K562 (cell line): ENCODE data around the gene BSPRY. TPM values are rescaled to one million over a fixed set of nuclear protein-coding genes. Genes with fewer than 3 reads are reported as not detected.
A peak's percentile ranks its signal among the peaks of the same experiment; 100 is the strongest.

Experiments used
- ATAC-seq: fragments of 200-7000 bp; cut with Tn5 transposase; 3 replicates; pipeline ENCODE4 v1.9.1; 2020; ENCODE audit warnings: moderate library complexity
- BruUV-seq: library from RNA; stranded (reverse); fragments of 400-500 nt; replicated peaks from 2 replicates; lab custom pipeline; 2021; lab: Mats Ljungman, UMichigan
- CTCF ChIA-PET: fragments of 300-600 bp; formaldehyde crosslinking; extraction: SDS; loops from one replicate; lab custom pipeline; 2021; ENCODE audit warnings: low intra/inter-chr PET ratio; lab: Yijun Ruan, JAX
- POLR2A ChIA-PET: fragments of 300-600, 350-650 bp; sonication (Branson Sonifier 250); formaldehyde crosslinking; extraction: SDS; loops from one replicate; lab custom pipeline; 2021; ENCODE audit warnings: antibody characterized with exemption, inconsistent platforms; lab: Yijun Ruan, JAX
- DNase-seq, 4 experiments: peaks; one replicate each; pipeline versions ENCODE4 v3.0.0 to v3.0.0-alpha.2; 2011 to 2018; ENCODE audit warnings: low spot score in 3 of 4, mixed read lengths in 3 of 4; ENCODE audit errors: extremely low read depth in 1 of 4
- FAIRE-seq: peaks from 2 replicates; lab custom pipeline; 2011; peaks lifted over from hg19 to GRCh38; lab: Jason Lieb, UNC
- H2AFZ ChIP-seq: 2 replicates; pipeline ENCODE4 v1.6.0; 2011; ENCODE audit warnings: low read depth, low read length, control low read depth, inconsistent platforms
- H3K27ac ChIP-seq: fragments of 200-600 bp; 3 replicates; pipeline ENCODE4 v1.8.0; 2011; ENCODE audit warnings: low read depth, mild to moderate bottlenecking, control low read depth, inconsistent platforms, low read length, moderate library complexity, mixed read lengths; ENCODE audit errors: extremely low read depth
- H3K27me3 ChIP-seq, 2 experiments: fragments of 300-600 bp in 1 of 2; 2 replicates in 1 of 2; 3 replicates in 1 of 2; pipeline versions ENCODE4 v1.6.0 to v1.8.0; 2011; ENCODE audit warnings: inconsistent platforms in 2 of 2, low read length in 2 of 2, mild to moderate bottlenecking in 1 of 2, mixed read lengths in 1 of 2, moderate library complexity in 1 of 2; ENCODE audit not compliant: control insufficient read depth in 2 of 2, insufficient read depth in 2 of 2
- H3K36me3 ChIP-seq: fragments of 300-600 bp; 3 replicates; pipeline ENCODE4 v1.8.0; 2011; ENCODE audit warnings: mild to moderate bottlenecking, low read length, inconsistent platforms; ENCODE audit not compliant: control insufficient read depth, insufficient read depth
- H3K4me1 ChIP-seq, 2 experiments: fragments of 200-600 bp in 1 of 2; replicated peaks in 1 of 2; 2 replicates in 1 of 2; 3 replicates in 1 of 2; pipeline versions ENCODE4 v1.5.1 to v1.8.0; 2011; ENCODE audit warnings: inconsistent platforms in 2 of 2, low read length in 2 of 2, mild to moderate bottlenecking in 1 of 2, mixed read lengths in 1 of 2, moderate library complexity in 1 of 2; ENCODE audit not compliant: control insufficient read depth in 2 of 2, insufficient read depth in 2 of 2
- H3K4me2 ChIP-seq: 2 replicates; pipeline ENCODE4 v1.6.1; 2011; ENCODE audit warnings: low read length, control low read depth, inconsistent platforms, mixed read lengths; ENCODE audit not compliant: insufficient read depth
- H3K4me3 ChIP-seq: fragments of 200-600 bp; sonication (generic), shearing (Covaris generic); 2 replicates; pipeline ENCODE4 v1.5.1; 2016; ENCODE audit warnings: control low read depth, inconsistent platforms
- H3K79me2 ChIP-seq: fragments of 200-600 bp; 3 replicates; pipeline ENCODE4 v1.8.0; 2011; ENCODE audit warnings: low read length, inconsistent platforms; ENCODE audit not compliant: control insufficient read depth, insufficient read depth
- H3K9ac ChIP-seq, 2 experiments: 2 replicates each; pipeline versions ENCODE4 v1.6.0 to v1.6.1; 2011; ENCODE audit warnings: low read depth in 2 of 2, low read length in 2 of 2, control low read depth in 1 of 2, inconsistent platforms in 1 of 2, mild to moderate bottlenecking in 1 of 2, mixed read lengths in 1 of 2; ENCODE audit not compliant: insufficient read depth in 1 of 2
- H3K9me1 ChIP-seq: one replicate; pipeline ENCODE4 v1.6.0; 2011; ENCODE audit warnings: inconsistent platforms, mild to moderate bottlenecking, low read length, moderate library complexity; ENCODE audit not compliant: control insufficient read depth, insufficient read depth
- H3K9me3 ChIP-seq: replicated peaks from 2 replicates; pipeline ENCODE4 v1.5.1; 2011; ENCODE audit warnings: low read depth, low read length, inconsistent platforms; ENCODE audit not compliant: control insufficient read depth, insufficient read depth
- H4K20me1 ChIP-seq: replicated peaks from 2 replicates; pipeline ENCODE4 v1.6.1; 2011; ENCODE audit warnings: low read length, inconsistent platforms, mixed read lengths; ENCODE audit not compliant: control insufficient read depth, insufficient read depth
- EP400 ChIP-seq: fragments of 450-650 bp; IDR thresholded peaks from 2 replicates; pipeline ENCODE4 v1.6.1; 2017; ENCODE audit warnings: antibody characterized with exemption, mild to moderate bottlenecking, moderate library complexity
- HDAC8 ChIP-seq: fragments of 450-650 bp; IDR thresholded peaks from 2 replicates; pipeline ENCODE4 v1.6.1; 2016; ENCODE audit warnings: mild to moderate bottlenecking, missing genetic modification characterization, moderate library complexity, missing compliant biosample characterization
- L3MBTL2 ChIP-seq: fragments of 450-650 bp; IDR thresholded peaks from 2 replicates; pipeline ENCODE4 v1.6.1; 2016; ENCODE audit warnings: mild to moderate bottlenecking, moderate library complexity
- MAZ ChIP-seq, 2 experiments: fragments of 450-650 bp in 1 of 2; sonication (generic) in 1 of 2; formaldehyde crosslinking; IDR thresholded peaks in 1 of 2; conservative IDR thresholded peaks in 1 of 2; 2 replicates each; pipeline versions ENCODE4 v1.4.0 to v1.5.0; 2020; ENCODE audit warnings: mild to moderate bottlenecking in 1 of 2, missing genetic modification reagents in 1 of 2
- MTF1 ChIP-seq: fragments of 250-450 bp; sonication (Bioruptor Pico); IDR thresholded peaks from 2 replicates; pipeline ENCODE4 v1.9.0; 2021; ENCODE audit warnings: moderate library complexity, mild to moderate bottlenecking, inconsistent platforms, borderline replicate concordance
- NONO ChIP-seq, 2 experiments: fragments of 200-400 bp in 1 of 2; fragments of 450-650 bp in 1 of 2; formaldehyde crosslinking in 1 of 2; IDR thresholded peaks; 2 replicates each; pipeline ENCODE4 v1.6.1; 2017; ENCODE audit warnings: low read depth in 2 of 2, mild to moderate bottlenecking in 2 of 2, moderate library complexity in 2 of 2, low read length in 1 of 2
- PHTF2 ChIP-seq: fragments of 250-450 bp; sonication (Bioruptor Pico); IDR thresholded peaks from 2 replicates; pipeline ENCODE4 v1.5.0; 2021; ENCODE audit warnings: mild to moderate bottlenecking
- POU5F1 ChIP-seq: fragments of 150-350 bp; IDR thresholded peaks from 2 replicates; pipeline ENCODE4 v1.6.1; 2014; ENCODE audit warnings: borderline replicate concordance, low read length, low read depth, mild to moderate bottlenecking; ENCODE audit not compliant: partially characterized antibody
- SAFB2 ChIP-seq: fragments of 200-400 bp; formaldehyde crosslinking; IDR thresholded peaks from 2 replicates; pipeline ENCODE4 v1.6.1; 2018; ENCODE audit warnings: borderline replicate concordance, low read length, low read depth, moderate library complexity; ENCODE audit not compliant: severe bottlenecking
- SETDB1 ChIP-seq: IDR thresholded peaks from one replicate; pipeline ENCODE4 v1.6.1; 2012; ENCODE audit warnings: low read length, control low read depth, inconsistent platforms
- SIN3A ChIP-seq, 2 experiments: fragments of 150-350 bp in 1 of 2; IDR thresholded peaks; 2 replicates each; pipeline ENCODE4 v1.6.1; 2011 to 2016; ENCODE audit warnings: borderline replicate concordance in 2 of 2, low read depth in 2 of 2, low read length in 2 of 2, mild to moderate bottlenecking in 2 of 2, moderate library complexity in 2 of 2; ENCODE audit not compliant: control insufficient read depth in 1 of 2
- SMAD2 ChIP-seq: fragments of 150-350 bp; IDR thresholded peaks from 2 replicates; pipeline ENCODE4 v1.6.1; 2014; ENCODE audit warnings: low read depth, mild to moderate bottlenecking, low read length
- XRCC3 ChIP-seq: fragments of 450-650 bp; IDR thresholded peaks from 2 replicates; pipeline ENCODE4 v1.6.1; 2017; ENCODE audit warnings: mild to moderate bottlenecking, moderate library complexity
- ZBTB2 ChIP-seq: fragments of 450-650 bp; IDR thresholded peaks from 2 replicates; pipeline ENCODE4 v1.6.1; 2016; ENCODE audit warnings: antibody characterized with exemption
- ZNF143 ChIP-seq: sonication (generic); formaldehyde crosslinking; IDR thresholded peaks from 2 replicates; pipeline ENCODE4 v1.9.0; 2022; ENCODE audit warnings: mild to moderate bottlenecking, missing genetic modification reagents
- ZNF436 ChIP-seq: fragments of 250-450, 450-650 bp; sonication (Bioruptor Pico); formaldehyde crosslinking; IDR thresholded peaks from 2 replicates; pipeline ENCODE4 v1.7.0; 2020; ENCODE audit warnings: mild to moderate bottlenecking
- WGBS: fragments of 100-300 bp; shearing (Covaris generic); methylation state at CpG from one replicate; pipeline ENCODE4 v1.1.6; 2016; ENCODE audit warnings: low coverage, mixed read lengths; ENCODE audit not compliant: insufficient coverage; ENCODE audit errors: missing lambda C conversion rate; 5-methylcytosine and 5-hydroxymethylcytosine counted together
- in situ Hi-C: fragments of 300-500 bp; cut with MboI; formaldehyde crosslinking; loops from 4 replicates; pipeline ENCODE4 v1.15.0; 2018; ENCODE audit warnings: inconsistent platforms, mixed read lengths
- intact Hi-C: fragments of 100-400 bp; cut with micrococcal nuclease; formaldehyde crosslinking; loops from 2 replicates; pipeline ENCODE4 v1.14.2; 2022
- polyA plus RNA-seq, 8 experiments: library from polyadenylated mRNA; depleted of rRNA in 4 of 8; stranded (reverse) in 5 of 8; unstranded in 3 of 8; fragments of >200 nt; fragmentation: Nextera tagmentation in 2 of 8; fragmentation: Illumina TruSeq in 1 of 8; extraction: Ambion mirVana in 2 of 8; extraction: Trizol in 1 of 8; gene quantifications; 2 replicates each; pipeline versions ENCODE4 v1.2.1 to v1.2.3, GENCODE V29; 2011 to 2014; ENCODE audit warnings: inconsistent platforms in 1 of 8, missing spikeins in 1 of 8
- total RNA-seq, 7 experiments: library from RNA; depleted of rRNA in 6 of 7; stranded (reverse); fragments of >200 nt in 6 of 7; fragmentation: Illumina TruSeq in 2 of 7; extraction: Trizol in 2 of 7; gene quantifications; 2 replicates each; pipeline versions ENCODE4 v1.2.1 to v1.2.3, GENCODE V29; 2011 to 2021; ENCODE audit warnings: low replicate concordance in 1 of 7
- TF ChIP-seq, protein P1 (sequence below): fragments of 450-650 bp; IDR thresholded peaks from 2 replicates; pipeline ENCODE4 v1.6.1; 2016; ENCODE audit warnings: mild to moderate bottlenecking

Gene BSPRY
- total and polyA plus RNA-seq, 9 of the 15 experiments (the other 6 are each of a cell fraction or from before 2014, with no cell fraction given): 0.07 to 0.67 (median 0.18) TPM

GRCh38 chr9:113376634-113377567, 27.6 kb downstream of the BSPRY start, which contains the start of gene HDHD3:
TSS of gene HDHD3 (minus strand) at chr9:113376986. CDS start at chr9:113374354, 2,632 bp downstream.
- POLR2A ChIA-PET: interaction anchor here (0.7 kb wide), 1 partner anchor 14 kb away, joined by 3 read pairs; no protein-coding TSS in a partner anchor
- intact Hi-C loops: loop anchor here (2.0 kb wide), 1 partner anchor 68 kb away; no protein-coding TSS in a partner anchor
- DNase-seq: peak; percentile 88 to 96 (median 94)
- H4K20me1 ChIP-seq: no peaks in the 10 kb centered on the region; the same call in none of the 2 replicates
- peaks cover 8% of the 10 kb centered on the region; the same call in 2 of the 3 replicates for H3K79me2 ChIP-seq
- peak within 1 kb of the TSS; percentile 87 for H3K4me3 ChIP-seq
- peak within 1 kb of the TSS; percentile 84 to 97 for H3K9ac ChIP-seq
- peak within 1 kb of the TSS; percentile 83 for H3K4me2 ChIP-seq
- peaks cover 3% of the 10 kb centered on the region for H3K9me1 ChIP-seq
- H3K4me1 ChIP-seq: peaks cover 25 to 26% of the 10 kb centered on the region in 2 experiments; a peak in 4 of 5 replicates
- peak within 1 kb of the TSS; percentile 97 for H2AFZ ChIP-seq
- peaks cover 28% of the 10 kb centered on the region for H3K36me3 ChIP-seq
- peak; percentile 87 for ATAC-seq
- peak within 1 kb of the TSS; percentile 79 for H3K27ac ChIP-seq
- in situ Hi-C loops: no loop called here
- H3K27me3 ChIP-seq: no peaks in the 10 kb centered on the region
- WGBS: 3% methylated on average over 29 of the region's 74 CpGs
- no TSS peak for BruUV-seq
- no peak for FAIRE-seq
- CTCF ChIA-PET: no interaction called here
- no peaks in the 10 kb centered on the region for H3K9me3 ChIP-seq
- TF ChIP-seq, protein P1, sequence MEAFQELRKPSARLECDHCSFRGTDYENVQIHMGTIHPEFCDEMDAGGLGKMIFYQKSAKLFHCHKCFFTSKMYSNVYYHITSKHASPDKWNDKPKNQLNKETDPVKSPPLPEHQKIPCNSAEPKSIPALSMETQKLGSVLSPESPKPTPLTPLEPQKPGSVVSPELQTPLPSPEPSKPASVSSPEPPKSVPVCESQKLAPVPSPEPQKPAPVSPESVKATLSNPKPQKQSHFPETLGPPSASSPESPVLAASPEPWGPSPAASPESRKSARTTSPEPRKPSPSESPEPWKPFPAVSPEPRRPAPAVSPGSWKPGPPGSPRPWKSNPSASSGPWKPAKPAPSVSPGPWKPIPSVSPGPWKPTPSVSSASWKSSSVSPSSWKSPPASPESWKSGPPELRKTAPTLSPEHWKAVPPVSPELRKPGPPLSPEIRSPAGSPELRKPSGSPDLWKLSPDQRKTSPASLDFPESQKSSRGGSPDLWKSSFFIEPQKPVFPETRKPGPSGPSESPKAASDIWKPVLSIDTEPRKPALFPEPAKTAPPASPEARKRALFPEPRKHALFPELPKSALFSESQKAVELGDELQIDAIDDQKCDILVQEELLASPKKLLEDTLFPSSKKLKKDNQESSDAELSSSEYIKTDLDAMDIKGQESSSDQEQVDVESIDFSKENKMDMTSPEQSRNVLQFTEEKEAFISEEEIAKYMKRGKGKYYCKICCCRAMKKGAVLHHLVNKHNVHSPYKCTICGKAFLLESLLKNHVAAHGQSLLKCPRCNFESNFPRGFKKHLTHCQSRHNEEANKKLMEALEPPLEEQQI: no peak
- TF ChIP-seq SIN3A (IDR thresholded peaks at IDR 0.05; ENCODE audit: borderline replicate concordance in 2 of 2, control insufficient read depth in 1 of 2, low read depth in 2 of 2, low read length in 2 of 2): peak; percentile 8 to 35; a peak in 1 of 4 replicates
- no peak for TF ChIP-seq ZNF143 (CRISPR knock-in tag)
- no peak for TF ChIP-seq SAFB2
- no peak for TF ChIP-seq ZNF436 (CRISPR knock-in tag)
- TF ChIP-seq MAZ (CRISPR knock-in tag; conservative IDR thresholded peaks at IDR 0.05 in 1 of 2, IDR thresholded peaks at IDR 0.05 in 1 of 2): peak; percentile 21 to 73; a peak in 2 of 4 replicates
- no peak for TF ChIP-seq PHTF2 (CRISPR knock-in tag)
- TF ChIP-seq SETDB1: no peak
- TF ChIP-seq EP400: no peak
- TF ChIP-seq NONO (IDR thresholded peaks at IDR 0.05; ENCODE audit: low read depth in 2 of 2, low read length in 1 of 2): no peak
- TF ChIP-seq SMAD2: no peak
- TF ChIP-seq ZBTB2: 0 out of 2 replicates have a peak, but pooled peaks have one; percentile 30
- TF ChIP-seq HDAC8 (tag): no peak
- peak; percentile 75 for TF ChIP-seq L3MBTL2
- TF ChIP-seq XRCC3: no peak
- TF ChIP-seq POU5F1: no peak
- TF ChIP-seq MTF1 (CRISPR knock-in tag): no peak
